GM19023 (cell line): ENCODE measurements around the gene NT5C2.
"Not testable (repeated sequence)": the region's sequence is repeated elsewhere in the genome, so short reads cannot be mapped to it uniquely, and the experiment has no call there.

Source experiments
- ATAC-seq: cut with Tn5 transposase; IDR thresholded peaks from one replicate; pipeline ENCODE4 v1.9.1; 2021; ENCODE audit warnings: mild to moderate bottlenecking, moderate library complexity; ENCODE audit not compliant: unreplicated experiment

NT5C2 gene

GRCh38 chr10:103095005-103095404 is 98.1 kb downstream of the NT5C2 start:
- ATAC-seq: no peak

DNA sequence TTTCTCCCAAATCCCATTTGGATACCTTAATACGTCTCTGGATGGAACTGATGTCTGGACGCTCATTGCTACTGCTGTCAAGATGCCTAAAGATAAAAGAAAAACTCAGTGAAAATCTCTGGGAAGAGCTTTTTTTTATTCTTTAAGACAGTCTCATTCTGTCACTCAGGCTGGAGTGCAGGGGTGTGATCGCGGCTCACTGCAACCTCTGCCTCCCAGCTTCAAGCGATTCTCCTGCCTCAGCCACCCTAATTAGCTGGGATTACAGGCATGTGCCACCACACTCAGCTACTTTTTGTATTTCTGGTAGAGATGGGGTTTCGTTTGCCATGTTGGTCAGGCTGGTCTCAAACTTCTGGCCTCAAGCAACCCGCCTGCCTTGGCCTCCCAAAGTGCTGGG is 102.2 kb downstream of the NT5C2 start:
- no peak for ATAC-seq

GRCh38 chr10:103089493-103089892 is 103.6 kb downstream of the NT5C2 start:
- no peak for ATAC-seq

DNA sequence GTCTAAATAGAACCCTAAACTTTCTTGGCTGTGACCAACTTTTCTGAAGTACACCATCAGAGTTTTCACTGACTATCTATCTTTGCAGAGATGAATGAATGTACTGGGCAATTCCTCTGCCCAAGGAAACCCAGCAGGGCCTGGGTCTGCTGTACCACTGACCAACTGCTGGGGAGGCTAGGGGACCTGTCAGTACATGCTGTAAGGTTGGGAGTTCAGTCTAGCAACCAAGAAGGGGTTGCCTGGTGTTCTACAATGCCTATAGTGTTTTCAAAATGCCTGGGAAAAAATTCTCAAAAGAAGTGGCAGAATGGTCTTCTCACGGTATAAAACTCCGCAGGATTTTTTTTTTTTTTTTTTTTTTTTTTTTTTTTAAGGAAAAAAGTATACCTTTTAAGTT is 106.3 kb downstream of the NT5C2 start:
- ATAC-seq: no peak

DNA sequence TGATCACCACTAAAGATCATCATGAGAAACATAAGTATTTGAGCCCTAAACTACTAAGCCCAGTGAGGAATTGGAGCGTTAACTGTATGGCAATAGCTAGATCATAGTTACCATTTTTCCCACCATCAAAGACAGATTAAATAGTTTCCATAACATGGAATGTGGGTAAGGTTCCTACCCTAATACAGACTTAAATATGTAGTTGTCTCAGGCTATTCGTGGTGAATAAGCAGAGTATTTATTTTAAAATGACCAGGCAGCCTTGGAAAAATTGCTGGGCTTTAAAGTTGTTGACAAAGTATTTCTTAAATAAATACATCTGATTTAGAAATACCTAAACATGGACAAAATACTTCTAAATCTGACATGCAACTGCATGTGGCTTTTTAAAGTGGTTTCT is 106.8 kb downstream of the NT5C2 start:
- no peak for ATAC-seq

DNA sequence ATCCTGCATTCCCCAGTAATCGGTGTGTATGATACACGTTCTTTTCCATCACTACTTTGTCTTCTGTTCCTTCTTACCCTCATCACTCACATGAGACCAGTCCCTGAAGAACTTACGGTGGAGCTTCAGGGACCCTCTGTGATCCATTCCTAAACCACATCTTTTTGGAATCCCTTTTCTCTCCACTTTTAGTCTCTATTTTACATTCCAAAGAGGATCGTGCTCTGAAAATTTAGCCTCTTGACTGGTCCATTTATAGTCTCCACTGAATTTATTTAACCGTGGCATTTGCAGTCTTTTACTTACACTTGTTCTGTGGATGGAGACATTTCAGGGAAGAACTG is 109.1 kb downstream of the NT5C2 start:
- ATAC-seq: no peak

- ATAC-seq: no peak
Measured at GRCh38 chr10:103083266-103083976, 109.7 kb downstream of the NT5C2 start.

- ATAC-seq: no peak
Measured at GRCh38 chr10:103082683-103083082, 110.4 kb downstream of the NT5C2 start.

- ATAC-seq: no peak
Measured at GRCh38 chr10:103080891-103081581, 112.0 kb downstream of the NT5C2 start.

DNA sequence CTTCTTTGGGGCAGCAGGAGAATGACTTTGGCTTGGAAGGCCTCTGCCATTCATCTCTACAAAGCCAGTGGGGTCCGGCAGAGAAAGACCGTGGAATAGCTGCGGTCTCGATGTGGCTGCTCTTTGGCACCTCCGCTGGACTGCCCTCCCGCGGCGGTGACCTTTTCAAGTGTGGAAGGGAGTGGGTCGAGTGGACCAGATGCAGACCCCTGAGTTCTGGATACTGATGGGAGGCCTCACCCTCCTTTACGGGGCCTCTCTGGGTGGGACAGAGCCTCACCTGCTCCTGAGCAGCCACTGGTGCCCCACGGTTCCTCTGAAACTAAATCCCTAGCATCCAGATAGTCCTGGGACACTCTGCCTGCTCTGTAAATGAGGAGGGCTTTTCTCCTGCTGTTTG is 113.1 kb downstream of the NT5C2 start:
- no peak for ATAC-seq

- ATAC-seq: no peak
Measured at GRCh38 chr10:103079100-103079499, 114.0 kb downstream of the NT5C2 start.

- ATAC-seq: no peak
Measured at GRCh38 chr10:103078676-103079075, 114.4 kb downstream of the NT5C2 start.

DNA sequence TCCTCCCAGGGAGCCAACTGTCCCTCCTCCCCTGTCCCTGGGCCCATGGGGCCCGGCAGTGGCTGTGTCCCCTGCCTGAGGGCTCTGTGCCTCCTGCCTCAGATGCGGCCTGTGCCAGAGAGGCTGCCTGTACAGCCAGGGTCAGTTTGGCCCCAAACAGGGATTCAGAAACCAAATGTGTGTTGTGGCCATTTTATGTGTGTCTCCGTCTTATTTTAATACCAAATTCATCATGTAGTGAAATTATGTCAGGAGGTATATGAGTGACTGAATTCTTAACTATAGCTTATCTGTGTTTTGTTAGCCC is 114.8 kb downstream of the NT5C2 start:
- ATAC-seq: no peak

DNA sequence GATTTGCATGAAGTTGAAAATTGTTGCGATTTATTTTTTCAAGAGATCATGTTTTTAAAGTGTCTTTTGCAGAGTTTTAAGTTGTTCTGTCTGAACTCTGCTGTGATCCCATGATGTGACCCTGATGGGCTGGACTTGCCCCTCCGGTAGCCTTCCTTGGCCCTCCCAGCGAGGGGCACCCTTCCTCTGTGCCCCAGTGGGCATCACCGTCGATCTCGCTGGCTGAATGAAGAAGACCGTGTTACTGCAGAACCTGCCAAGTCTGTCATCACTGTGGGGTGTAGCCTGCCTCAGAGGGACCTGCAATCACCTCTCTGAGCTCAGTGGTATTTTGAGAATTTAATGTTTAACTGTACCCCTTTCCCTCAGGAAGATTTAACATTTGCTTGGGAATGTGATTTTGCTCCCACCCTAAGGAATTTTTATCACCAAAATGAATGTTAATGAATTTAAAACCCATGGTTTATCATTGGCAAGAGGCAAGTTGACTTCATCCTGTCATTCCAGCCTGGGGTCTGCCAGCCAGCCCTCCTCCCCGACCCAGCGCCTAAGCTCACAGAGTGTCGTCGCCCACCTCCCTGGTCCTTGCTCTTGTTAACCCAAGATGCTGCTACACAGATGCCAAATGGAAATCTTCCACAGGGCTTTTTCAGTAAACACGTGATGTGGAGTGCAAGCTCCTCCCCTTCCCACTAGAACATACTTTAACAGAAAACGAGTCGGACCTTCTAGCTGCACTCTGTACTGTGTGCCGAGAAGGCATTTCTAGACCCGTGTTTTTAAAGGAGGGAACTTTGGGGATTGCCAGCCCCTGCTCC is 115.4 kb downstream of the NT5C2 start:
- no peak for ATAC-seq

DNA sequence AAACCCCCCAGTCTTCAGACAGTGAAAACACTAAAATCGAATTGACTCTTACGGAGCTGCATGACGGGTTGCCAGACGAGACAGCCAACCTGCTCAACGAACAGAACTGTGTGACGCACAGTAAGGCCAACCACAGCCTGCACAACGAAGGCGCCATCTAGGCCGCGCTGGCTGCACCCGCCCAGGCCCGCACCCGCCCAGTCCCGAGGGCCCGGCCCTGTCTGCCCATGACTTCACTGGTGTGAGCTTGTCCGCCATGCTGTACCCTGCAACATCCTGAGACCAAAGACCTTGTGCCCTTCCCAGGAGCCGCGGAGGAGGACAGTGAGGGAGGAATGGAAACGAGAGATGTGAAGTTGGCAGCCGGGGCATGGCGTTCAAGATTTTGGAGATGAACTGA is 116.1 kb downstream of the NT5C2 start:
- ATAC-seq: no peak

GRCh38 chr10:103072891-103073290 is 120.2 kb downstream of the NT5C2 start:
- ATAC-seq: no peak

- no peak for ATAC-seq
Measured at GRCh38 chr10:103072276-103072675, 120.8 kb downstream of the NT5C2 start.

DNA sequence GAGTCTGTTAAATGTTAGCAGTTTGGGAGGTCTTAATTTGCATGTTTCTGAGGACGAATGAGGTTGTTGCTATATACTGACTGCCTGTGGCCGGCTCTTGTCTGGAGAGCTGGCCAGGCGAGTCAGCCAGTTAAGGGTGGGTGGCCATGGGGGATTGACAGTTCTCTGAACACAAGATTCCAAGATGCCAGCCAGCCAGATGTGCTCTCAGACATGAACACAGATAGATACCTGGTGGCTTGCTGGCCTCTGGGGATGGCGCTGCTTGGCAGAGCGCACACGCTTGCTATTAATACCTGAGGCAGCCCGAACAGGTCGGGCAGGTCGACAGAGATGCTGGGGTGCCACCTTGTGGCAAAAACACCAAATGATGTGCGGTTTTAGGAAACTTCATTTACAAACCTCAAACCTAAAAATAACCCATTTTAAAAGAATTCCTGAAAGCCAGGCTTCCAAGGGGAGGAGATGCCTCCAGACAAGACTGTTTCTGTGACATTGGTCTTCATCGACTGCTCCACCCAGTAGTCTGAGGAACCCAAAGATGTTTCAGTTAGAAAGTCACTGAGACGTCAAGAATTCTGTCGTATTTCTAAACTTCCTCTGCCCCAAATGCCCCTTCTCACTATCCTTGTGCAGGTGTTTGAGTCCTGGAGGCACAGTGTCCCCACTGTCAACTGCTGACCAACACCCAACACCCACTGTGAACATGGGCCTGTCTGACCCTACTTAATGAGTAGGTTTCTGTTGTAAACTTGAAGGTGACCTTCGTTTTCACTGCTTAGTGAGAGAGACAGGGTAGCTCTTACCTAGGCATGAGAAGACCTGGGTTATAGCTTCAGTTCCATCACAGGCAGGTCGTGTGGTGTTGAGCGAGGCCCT is 123.4 kb downstream of the NT5C2 start:
- peak; percentile 56 for ATAC-seq

- ATAC-seq: no peak
Measured at GRCh38 chr10:103067956-103068355, 125.1 kb downstream of the NT5C2 start.

DNA sequence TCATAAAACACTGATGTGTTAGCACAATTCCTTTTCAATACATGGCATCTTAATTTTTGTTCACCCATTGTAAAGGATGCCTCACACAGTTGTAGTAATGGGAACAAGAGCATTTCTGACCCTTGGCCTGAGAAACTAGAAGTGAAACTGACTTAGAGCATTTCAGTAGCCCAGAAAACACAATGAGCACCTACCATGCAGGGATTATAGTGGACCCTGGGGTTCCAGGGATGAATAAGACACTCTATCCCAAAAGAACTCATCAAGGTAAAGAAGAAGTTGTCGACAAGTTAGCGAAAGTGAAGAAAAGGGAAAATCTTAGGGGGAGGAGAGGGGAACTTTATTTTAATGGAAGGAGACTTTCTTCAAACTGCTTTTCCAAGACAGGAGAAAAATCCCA is 125.6 kb downstream of the NT5C2 start:
- no peak for ATAC-seq

DNA sequence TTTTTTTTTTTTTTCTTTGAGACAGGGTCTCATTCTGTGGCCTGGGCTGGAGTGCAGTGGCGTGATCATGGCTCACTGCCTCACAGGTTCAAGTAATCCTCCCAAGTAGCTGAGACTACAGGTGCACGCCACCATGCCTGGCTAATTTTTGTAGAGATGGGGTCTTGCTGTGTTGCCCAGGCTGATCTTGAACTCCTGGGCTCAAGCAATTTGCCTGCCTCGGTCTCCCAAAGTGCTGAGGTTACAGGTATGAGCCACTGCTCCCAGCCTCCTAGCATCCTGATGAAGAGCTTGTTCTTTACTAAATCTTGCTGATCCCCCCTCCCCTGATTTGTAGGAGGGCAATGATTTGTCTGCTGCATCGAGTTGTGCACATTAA is 126.0 kb downstream of the NT5C2 start:
- not testable (repeated sequence) for ATAC-seq
